Coronary artery (tissue), 2 donors: ENCODE results near the gene ANKRD49.

Experiments used
- DNase-seq: peaks from one replicate; pipeline ENCODE4 v3.0.0-alpha.2; 2017; ENCODE audit warnings: low spot score
- H3K27ac ChIP-seq, 2 donors: fragments of 200-600 bp; sonication (generic); one replicate each; pipeline ENCODE4 v1.5.1; 2016 to 2019
- H3K4me3 ChIP-seq: fragments of 200-600 bp; sonication (generic); 2 replicates; pipeline ENCODE4 v1.5.1; 2016; ENCODE audit warnings: mild to moderate bottlenecking, moderate library complexity
- CTCF ChIP-seq: fragments of 200-600 bp; sonication (generic); IDR thresholded peaks from one replicate; pipeline ENCODE4 v1.5.1; 2019; ENCODE audit warnings: antibody characterized with exemption

ANKRD49 gene

GRCh38 chr11:94539420-94539819 is 45.6 kb downstream of the ANKRD49 start:
- no peak overlapping the region for H3K4me3 ChIP-seq
- no peak for TF ChIP-seq CTCF
- H3K27ac ChIP-seq, result no peak overlapping the region
- DNase-seq, result no peak

- peak within 1 kb of the TSS; percentile 98 to 99 for H3K27ac ChIP-seq
- H3K4me3 ChIP-seq, result peak within 1 kb of the TSS; percentile 92
- peak; percentile 91 for DNase-seq
- TF ChIP-seq CTCF, result no peak
Observed at GRCh38 chr11:94543695-94544645, 50.2 kb downstream of the ANKRD49 start, which contains the start of gene FUT4. FUT4 (plus strand) TSS chr11:94543921; CDS start chr11:94544134, 213 bp downstream.

- H3K27ac ChIP-seq, result peak overlapping the region; percentile 98 to 99
- no peak for DNase-seq
- no peak for TF ChIP-seq CTCF
- H3K4me3 ChIP-seq, result peak overlapping the region; percentile 92
Observed at GRCh38 chr11:94544646-94545263, 51.0 kb downstream of the ANKRD49 start.

GRCh38 chr11:94545264-94546161 is 51.7 kb downstream of the ANKRD49 start:
- Histone ChIP-seq H3K27ac (peak overlapping the region; percentile 98 to 99), H3K4me3 (peak overlapping the region; percentile 92)
- no peak for DNase-seq
- no peak for TF ChIP-seq CTCF

GRCh38 chr11:94546162-94546470 is 52.3 kb downstream of the ANKRD49 start:
- H3K27ac ChIP-seq, result no peak overlapping the region
- TF ChIP-seq CTCF, result no peak
- peak overlapping the region; percentile 92 for H3K4me3 ChIP-seq
- DNase-seq, result no peak

- H3K4me3 ChIP-seq, result peak overlapping the region; percentile 92
Observed at GRCh38 chr11:94546886-94547285, 53.1 kb downstream of the ANKRD49 start.

More at GRCh38 chr11:94546886-94547285, 53.1 kb downstream of the ANKRD49 start:
- TF ChIP-seq CTCF, result no peak
- no peak overlapping the region for H3K27ac ChIP-seq
- DNase-seq, result no peak
